ENCODE measurements around the gene MSLN. TPM values are rescaled to one million over a fixed set of nuclear protein-coding genes. Genes with fewer than 3 reads are reported as not detected.

Gene MSLN
- total and polyA plus RNA-seq, 4 donors: 0.33 to 2.1 (median 1.0) TPM

GRCh38 chr16:813204-813915 is 52.8 kb downstream of the MSLN start:
- no peaks in the 10 kb centered on the region for H3K36me3 ChIP-seq (ENCODE audit: control insufficient read depth in 1 of 2, insufficient read depth in 2 of 2, low read length in 1 of 2)
- DNase-seq: no peak
- peaks cover 5% of the 10 kb centered on the region for H3K9me3 ChIP-seq (ENCODE audit: control insufficient read depth, low read length)
- H3K4me1 ChIP-seq (ENCODE audit: control insufficient read depth in 1 of 2, insufficient read depth in 2 of 2, low read length in 2 of 2): no peaks in the 10 kb centered on the region
- ATAC-seq (ENCODE audit: low FRiP score): peak; percentile 55
- no peaks in the 10 kb centered on the region for H3K27me3 ChIP-seq (ENCODE audit: control insufficient read depth in 1 of 2, insufficient read depth in 2 of 2, low read length in 1 of 2)
- 8 to 10% methylated on average over 66 to 67 of the region's 67 CpGs for WGBS, 2 donors
- H3K4me3 ChIP-seq (ENCODE audit: low read length in 2 of 2): no peak overlapping the region
- no peak overlapping the region for H3K27ac ChIP-seq (ENCODE audit: low read depth in 1 of 2, low read length in 2 of 2)
- intact Hi-C loops (cut with DNase I): loop anchor here (10.0 kb wide), 1 partner anchor 241 kb away; no protein-coding TSS in a partner anchor

DNA sequence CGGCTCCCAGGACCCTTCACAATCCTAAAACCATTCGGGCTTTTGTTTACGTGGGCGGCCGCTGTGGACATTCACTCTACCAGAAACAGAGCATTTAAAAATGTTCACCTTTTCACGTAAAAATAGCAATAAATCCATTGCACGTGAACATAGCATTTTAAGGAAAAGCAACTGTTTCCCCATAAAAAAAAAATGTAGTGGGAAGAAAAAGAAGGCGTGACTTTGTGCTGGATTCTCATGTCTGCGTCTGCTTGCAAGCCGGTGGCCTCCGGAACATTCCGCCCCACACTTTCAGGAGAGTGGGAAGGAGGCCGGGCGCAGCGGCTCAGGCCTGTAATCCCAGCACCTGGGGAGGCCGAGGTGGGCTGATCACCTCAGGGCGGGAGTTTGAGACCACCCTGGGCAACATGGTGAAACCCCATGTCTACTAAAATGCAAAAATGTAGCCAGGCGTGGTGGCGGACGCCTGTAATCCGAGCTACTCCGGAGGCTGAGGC is 53.4 kb downstream of the MSLN start:
- Histone ChIP-seq H3K4me3 (ENCODE audit: low read length in 2 of 2) (no peak overlapping the region), H3K27ac (ENCODE audit: low read depth in 1 of 2, low read length in 2 of 2) (no peak overlapping the region)
- ATAC-seq (ENCODE audit: low FRiP score): no peak

GRCh38 chr16:814974-815373 is 54.4 kb downstream of the MSLN start:
- 54 to 65% methylated on average over 9 of the region's 9 CpGs for WGBS, 2 donors
- Histone ChIP-seq H3K27me3 (ENCODE audit: control insufficient read depth in 1 of 2, insufficient read depth in 2 of 2, low read length in 1 of 2) (no peaks in the 10 kb centered on the region), H3K9me3 (ENCODE audit: control insufficient read depth, low read length) (peaks cover 5% of the 10 kb centered on the region), H3K4me3 (ENCODE audit: low read length in 2 of 2) (no peak overlapping the region), H3K27ac (ENCODE audit: low read depth in 1 of 2, low read length in 2 of 2) (no peak overlapping the region), H3K36me3 (ENCODE audit: control insufficient read depth in 1 of 2, insufficient read depth in 2 of 2, low read length in 1 of 2) (no peaks in the 10 kb centered on the region), H3K4me1 (ENCODE audit: control insufficient read depth in 1 of 2, insufficient read depth in 2 of 2, low read length in 2 of 2) (no peaks in the 10 kb centered on the region)
- ATAC-seq (ENCODE audit: low FRiP score): no peak
- intact Hi-C loops (cut with DNase I): loop anchor here (10.0 kb wide), 1 partner anchor 240 kb away; no protein-coding TSS in a partner anchor
- no peak for DNase-seq

More for the DNA sequence above, 53.4 kb downstream of the MSLN start:
- Histone ChIP-seq H3K9me3 (ENCODE audit: control insufficient read depth, low read length) (peaks cover 5% of the 10 kb centered on the region), H3K4me1 (ENCODE audit: control insufficient read depth in 1 of 2, insufficient read depth in 2 of 2, low read length in 2 of 2) (no peaks in the 10 kb centered on the region), H3K36me3 (ENCODE audit: control insufficient read depth in 1 of 2, insufficient read depth in 2 of 2, low read length in 1 of 2) (no peaks in the 10 kb centered on the region), H3K27me3 (ENCODE audit: control insufficient read depth in 1 of 2, insufficient read depth in 2 of 2, low read length in 1 of 2) (no peaks in the 10 kb centered on the region)
- intact Hi-C loops (cut with DNase I): loop anchor here (10.0 kb wide), 1 partner anchor 241 kb away; no protein-coding TSS in a partner anchor
- WGBS, 2 donors: 62% methylated on average over 22 of the region's 22 CpGs
- no peak for DNase-seq

DNA sequence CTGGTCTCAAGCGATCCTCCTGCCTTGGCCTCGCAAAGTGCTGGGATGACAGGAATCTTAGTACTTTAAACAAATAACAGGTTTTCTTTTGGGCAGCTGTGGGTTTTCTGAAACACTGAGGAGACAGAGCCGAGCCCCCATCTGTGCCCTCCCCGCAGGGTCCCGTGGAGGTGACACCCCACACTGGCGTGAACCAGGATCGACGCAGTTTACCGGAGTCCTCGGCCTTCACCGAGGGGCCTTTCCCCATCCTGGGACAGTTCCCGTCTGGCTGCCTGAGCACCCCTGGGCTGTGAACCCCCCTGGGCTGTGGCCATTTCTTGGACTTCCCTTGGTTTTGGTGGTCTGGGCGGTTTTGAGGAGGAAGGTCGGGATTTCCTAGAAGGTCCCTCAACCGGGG is 55.3 kb downstream of the MSLN start:
- H3K27ac ChIP-seq (ENCODE audit: low read depth in 1 of 2, low read length in 2 of 2): no peak overlapping the region
- no peak for ATAC-seq (ENCODE audit: low FRiP score)
- H3K27me3 ChIP-seq (ENCODE audit: control insufficient read depth in 1 of 2, insufficient read depth in 2 of 2, low read length in 1 of 2): no peaks in the 10 kb centered on the region
- intact Hi-C loops (cut with DNase I): loop anchor here (10.0 kb wide), 1 partner anchor 239 kb away; no protein-coding TSS in a partner anchor
- H3K4me3 ChIP-seq (ENCODE audit: low read length in 2 of 2): no peak overlapping the region
- no peaks in the 10 kb centered on the region for H3K36me3 ChIP-seq (ENCODE audit: control insufficient read depth in 1 of 2, insufficient read depth in 2 of 2, low read length in 1 of 2)
- H3K9me3 ChIP-seq (ENCODE audit: control insufficient read depth, low read length): peaks cover 5% of the 10 kb centered on the region
- no peak for DNase-seq
- 92 to 93% methylated on average over 15 of the region's 15 CpGs for WGBS, 2 donors
- H3K4me1 ChIP-seq (ENCODE audit: control insufficient read depth in 1 of 2, insufficient read depth in 2 of 2, low read length in 2 of 2): no peaks in the 10 kb centered on the region

GRCh38 chr16:817001-817906 is 56.7 kb downstream of the MSLN start:
- Histone ChIP-seq H3K27ac (ENCODE audit: low read depth in 1 of 2, low read length in 2 of 2) (no peak overlapping the region), H3K9me3 (ENCODE audit: control insufficient read depth, low read length) (peaks cover 1% of the 10 kb centered on the region), H3K36me3 (ENCODE audit: control insufficient read depth in 1 of 2, insufficient read depth in 2 of 2, low read length in 1 of 2) (no peaks in the 10 kb centered on the region), H3K4me3 (ENCODE audit: low read length in 2 of 2) (no peak overlapping the region), H3K4me1 (ENCODE audit: control insufficient read depth in 1 of 2, insufficient read depth in 2 of 2, low read length in 2 of 2) (no peaks in the 10 kb centered on the region), H3K27me3 (ENCODE audit: control insufficient read depth in 1 of 2, insufficient read depth in 2 of 2, low read length in 1 of 2) (no peaks in the 10 kb centered on the region)
- intact Hi-C loops (cut with DNase I): loop anchor here (10.0 kb wide), 1 partner anchor 238 kb away; no protein-coding TSS in a partner anchor
- no peak for ATAC-seq (ENCODE audit: low FRiP score)
- WGBS, 2 donors: 45 to 59% methylated on average over 71 of the region's 71 CpGs
- no peak for DNase-seq

DNA sequence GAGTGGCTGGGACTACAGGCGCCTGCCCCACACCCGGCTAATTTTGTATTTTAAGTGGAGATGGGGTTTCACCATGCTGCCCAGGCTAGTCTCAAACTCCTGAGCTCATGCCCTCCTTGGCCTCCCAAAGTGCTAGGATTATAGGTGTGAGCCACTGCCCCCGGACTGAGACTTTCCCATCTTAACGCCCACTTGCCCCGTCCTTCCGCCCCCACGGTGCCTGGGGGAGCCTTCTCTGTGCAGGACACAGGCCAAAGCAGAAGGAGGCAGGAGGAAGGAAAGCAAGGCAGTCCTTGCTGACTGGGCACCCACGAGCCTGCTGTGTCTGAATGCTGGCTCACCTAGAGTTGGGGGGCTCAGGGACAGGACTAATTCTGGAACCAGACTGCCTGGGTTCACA is 57.6 kb downstream of the MSLN start:
- DNase-seq (no peak), ATAC-seq (ENCODE audit: low FRiP score) (no peak)
- no peaks in the 10 kb centered on the region for H3K9me3 ChIP-seq (ENCODE audit: control insufficient read depth, low read length)
- H3K27ac ChIP-seq (ENCODE audit: low read depth in 1 of 2, low read length in 2 of 2): no peak overlapping the region
- 81 to 89% methylated on average over 8 of the region's 8 CpGs for WGBS, 2 donors
- no peak overlapping the region for H3K4me3 ChIP-seq (ENCODE audit: low read length in 2 of 2)
- no peaks in the 10 kb centered on the region for H3K36me3 ChIP-seq (ENCODE audit: control insufficient read depth in 1 of 2, insufficient read depth in 2 of 2, low read length in 1 of 2)
- H3K4me1 ChIP-seq (ENCODE audit: control insufficient read depth in 1 of 2, insufficient read depth in 2 of 2, low read length in 2 of 2): no peaks in the 10 kb centered on the region
- H3K27me3 ChIP-seq (ENCODE audit: control insufficient read depth in 1 of 2, insufficient read depth in 2 of 2, low read length in 1 of 2): no peaks in the 10 kb centered on the region
- intact Hi-C loops (cut with DNase I): loop anchor here (10.0 kb wide), 1 partner anchor 237 kb away; no protein-coding TSS in a partner anchor

Small RNA genes within 50 kb of the gene (microRNA-seq; reads per million reads assigned to microRNA genes)
- 0 reads per million in 2 donors for gene MIR662

Other genes starting within 250 kb of the MSLN start
- 10 to 100 TPM; 27.9 to 33.9 TPM for gene CAPN15, start 233.0 kb upstream of the MSLN start, total RNA-seq
- gene CAPN15, start 233.0 kb upstream of the MSLN start, polyA plus RNA-seq: 10 to 100 TPM; 15.3 to 24.1 TPM
- not detected for gene PRR35, start 200.3 kb upstream of the MSLN start, total RNA-seq
- under 1 TPM in 1 of 2 donors, not detected in 1; 0.05 TPM for gene PRR35, start 200.3 kb upstream of the MSLN start, polyA plus RNA-seq
- 1 to 10 TPM in 1 of 2 donors, under 1 TPM in 1; 0.52 to 2.2 TPM for gene NHLRC4, start 193.7 kb upstream of the MSLN start, total RNA-seq
- gene NHLRC4, start 193.7 kb upstream of the MSLN start, polyA plus RNA-seq: 1 to 10 TPM in 1 of 2 donors, under 1 TPM in 1; 0.25 to 2.6 TPM
- gene PIGQ, start 190.8 kb upstream of the MSLN start, total RNA-seq: 10 to 100 TPM; 25.8 to 38.5 TPM
- gene PIGQ, start 190.8 kb upstream of the MSLN start, polyA plus RNA-seq: 10 to 100 TPM; 10.8 to 92.2 TPM
- 10 to 100 TPM; 17.9 to 19.6 TPM for gene RAB40C, start 170.7 kb upstream of the MSLN start, total RNA-seq
- gene RAB40C, start 170.7 kb upstream of the MSLN start, polyA plus RNA-seq: 10 to 100 TPM in 1 of 2 donors, 1 to 10 TPM in 1; 9.5 to 40.7 TPM
- gene WFIKKN1, start 129.7 kb upstream of the MSLN start, total RNA-seq: 1 to 10 TPM in 1 of 2 donors, under 1 TPM in 1; 0.33 to 1.0 TPM
- gene WFIKKN1, start 129.7 kb upstream of the MSLN start, polyA plus RNA-seq: 1 to 10 TPM in 1 of 2 donors, under 1 TPM in 1; 0.63 to 2.2 TPM
- 10 to 100 TPM; 45.2 to 64.8 TPM for gene METTL26, start 124.4 kb upstream of the MSLN start, total RNA-seq
- gene METTL26, start 124.4 kb upstream of the MSLN start, polyA plus RNA-seq: 100 to 1,000 TPM in 1 of 2 donors, 10 to 100 TPM in 1; 86.0 to 158 TPM
- gene MCRIP2, start 118.9 kb upstream of the MSLN start, total RNA-seq: 10 to 100 TPM; 10.4 to 14.7 TPM
- gene MCRIP2, start 118.9 kb upstream of the MSLN start, polyA plus RNA-seq: 10 to 100 TPM; 22.9 to 28.9 TPM
- 10 to 100 TPM; 21.0 to 25.8 TPM for gene WDR90, start 111.4 kb upstream of the MSLN start, total RNA-seq
- gene WDR90, start 111.4 kb upstream of the MSLN start, polyA plus RNA-seq: 10 to 100 TPM in 1 of 2 donors, 1 to 10 TPM in 1; 7.5 to 60.9 TPM
- gene RHOT2, start 92.6 kb upstream of the MSLN start, total RNA-seq: 10 to 100 TPM; 79.3 to 93.8 TPM
- 100 to 1,000 TPM in 1 of 2 donors, 10 to 100 TPM in 1; 27.4 to 356 TPM for gene RHOT2, start 92.6 kb upstream of the MSLN start, polyA plus RNA-seq
- gene RHBDL1, start 85.1 kb upstream of the MSLN start, total RNA-seq: 1 to 10 TPM in 1 of 2 donors, under 1 TPM in 1; 0.88 to 1.3 TPM
- gene RHBDL1, start 85.1 kb upstream of the MSLN start, polyA plus RNA-seq: 1 to 10 TPM in 1 of 2 donors, not detected in 1; 1.5 TPM
- 10 to 100 TPM; 67.4 to 84.3 TPM for gene STUB1, start 80.3 kb upstream of the MSLN start, total RNA-seq
- gene STUB1, start 80.3 kb upstream of the MSLN start, polyA plus RNA-seq: 100 to 1,000 TPM; 126 to 169 TPM
- 10 to 100 TPM; 46.1 to 51.7 TPM for gene JMJD8, start 76.4 kb upstream of the MSLN start, total RNA-seq
- gene JMJD8, start 76.4 kb upstream of the MSLN start, polyA plus RNA-seq: 100 to 1,000 TPM in 1 of 2 donors, 10 to 100 TPM in 1; 55.2 to 110 TPM
- gene WDR24, start 70.3 kb upstream of the MSLN start, total RNA-seq: 1 to 10 TPM; 6.7 to 8.4 TPM
- 10 to 100 TPM in 1 of 2 donors, 1 to 10 TPM in 1; 4.3 to 10.4 TPM for gene WDR24, start 70.3 kb upstream of the MSLN start, polyA plus RNA-seq
- under 1 TPM; 0.16 to 0.18 TPM for gene FBXL16, start 54.9 kb upstream of the MSLN start, total RNA-seq
- not detected for gene FBXL16, start 54.9 kb upstream of the MSLN start, polyA plus RNA-seq
- 10 to 100 TPM; 22.7 to 26.6 TPM for gene METRN, start 45.6 kb upstream of the MSLN start, total RNA-seq
- gene METRN, start 45.6 kb upstream of the MSLN start, polyA plus RNA-seq: 10 to 100 TPM; 26.7 to 61.3 TPM
- gene ANTKMT, start 39.6 kb upstream of the MSLN start, total RNA-seq: 10 to 100 TPM; 18.6 to 25.7 TPM
- gene ANTKMT, start 39.6 kb upstream of the MSLN start, polyA plus RNA-seq: 10 to 100 TPM; 13.1 to 33.0 TPM
- 1 to 10 TPM in 1 of 2 donors, under 1 TPM in 1; 0.39 to 1.7 TPM for gene CCDC78, start 34.3 kb upstream of the MSLN start, total RNA-seq
- under 1 TPM in 1 of 2 donors, not detected in 1; 0.97 TPM for gene CCDC78, start 34.3 kb upstream of the MSLN start, polyA plus RNA-seq
- 1 to 10 TPM; 2.4 to 3.8 TPM for gene HAGHL, start 33.6 kb upstream of the MSLN start, total RNA-seq
- gene HAGHL, start 33.6 kb upstream of the MSLN start, polyA plus RNA-seq: 10 to 100 TPM in 1 of 2 donors, 1 to 10 TPM in 1; 2.8 to 22.5 TPM
- 10 to 100 TPM; 21.8 to 22.4 TPM for gene CIAO3, start 19.7 kb upstream of the MSLN start, total RNA-seq
- gene CIAO3, start 19.7 kb upstream of the MSLN start, polyA plus RNA-seq: 10 to 100 TPM; 12.4 to 35.9 TPM
- 10 to 100 TPM; 12.1 to 13.5 TPM for gene RPUSD1, start 27.6 kb downstream of the MSLN start, total RNA-seq
- 10 to 100 TPM in 1 of 2 donors, 1 to 10 TPM in 1; 6.8 to 20.3 TPM for gene RPUSD1, start 27.6 kb downstream of the MSLN start, polyA plus RNA-seq
- 10 to 100 TPM in 1 of 2 donors, 1 to 10 TPM in 1; 7.1 to 14.3 TPM for gene CHTF18, start 27.9 kb downstream of the MSLN start, total RNA-seq
- gene CHTF18, start 27.9 kb downstream of the MSLN start, polyA plus RNA-seq: 10 to 100 TPM in 1 of 2 donors, 1 to 10 TPM in 1; 3.0 to 56.9 TPM
- not detected for gene GNG13, start 40.0 kb downstream of the MSLN start, total RNA-seq
- gene GNG13, start 40.0 kb downstream of the MSLN start, polyA plus RNA-seq: not detected
- 10 to 100 TPM; 18.2 to 38.4 TPM for gene LMF1, start 210.2 kb downstream of the MSLN start, total RNA-seq
- gene LMF1, start 210.2 kb downstream of the MSLN start, polyA plus RNA-seq: 10 to 100 TPM in 1 of 2 donors, 1 to 10 TPM in 1; 8.8 to 75.0 TPM
- gene SOX8, start 221.0 kb downstream of the MSLN start, total RNA-seq: 1 to 10 TPM; 2.2 to 7.0 TPM
- gene SOX8, start 221.0 kb downstream of the MSLN start, polyA plus RNA-seq: 1 to 10 TPM; 1.0 to 5.7 TPM